HepG2 (cell line): ENCODE results near the gene SLC39A8. TPM values are rescaled to one million over a fixed set of nuclear protein-coding genes. Genes with fewer than 3 reads are reported as not detected.

ENCODE experiments used
- ATAC-seq: fragments of 200-7000 bp; cut with Tn5 transposase; 3 replicates; pipeline ENCODE4 v1.9.1; 2020; ENCODE audit warnings: mild to moderate bottlenecking, moderate library complexity
- BruUV-seq: library from RNA; stranded (reverse); fragments of 400-500 nt; replicated peaks from 2 replicates; lab custom pipeline; 2021; lab: Mats Ljungman, UMichigan
- CTCF ChIA-PET: fragments of 300-600 bp; formaldehyde crosslinking; extraction: SDS; loops from one replicate; lab custom pipeline; 2021; ENCODE audit warnings: low total read pairs, inconsistent platforms, low intra/inter-chr PET ratio; lab: Yijun Ruan, JAX
- POLR2A ChIA-PET: fragments of 350-600 bp; sonication (Branson Sonifier 250); formaldehyde crosslinking; loops from one replicate; lab custom pipeline; 2020; ENCODE audit warnings: antibody characterized with exemption, inconsistent platforms; lab: Yijun Ruan, JAX
- DNase-seq: peaks from one replicate; pipeline ENCODE4 v3.0.0-alpha.2; 2015; ENCODE audit warnings: low spot score
- FAIRE-seq: peaks from 3 replicates; lab custom pipeline; 2011; peaks lifted over from hg19 to GRCh38; lab: Jason Lieb, UNC
- H2AFZ ChIP-seq: one replicate; pipeline ENCODE4 v1.6.1; 2011; ENCODE audit warnings: low read length, inconsistent platforms
- H3K27ac ChIP-seq: fragments of 300-600 bp; 3 replicates; pipeline ENCODE4 v1.8.0; 2011; ENCODE audit warnings: mixed run types, mild to moderate bottlenecking, mixed read lengths, low read length, inconsistent platforms; ENCODE audit not compliant: insufficient read depth; ENCODE audit errors: extremely low read length
- H3K27me3 ChIP-seq, 2 experiments: fragments of 200-600 bp in 1 of 2; 2 replicates in 1 of 2; 3 replicates in 1 of 2; pipeline versions ENCODE4 v1.6.0 to v1.8.0; 2011; ENCODE audit warnings: low read length in 2 of 2, mild to moderate bottlenecking in 2 of 2, moderate library complexity in 2 of 2, inconsistent platforms in 1 of 2; ENCODE audit not compliant: insufficient read depth in 2 of 2, control insufficient read depth in 1 of 2
- H3K36me3 ChIP-seq, 2 experiments: fragments of 200-600 bp in 1 of 2; replicated peaks in 1 of 2; 2 replicates in 1 of 2; 3 replicates in 1 of 2; pipeline versions ENCODE4 v1.5.1 to v1.8.0; 2011; ENCODE audit warnings: low read length in 2 of 2, inconsistent platforms in 1 of 2; ENCODE audit not compliant: insufficient read depth in 2 of 2, control insufficient read depth in 1 of 2
- H3K4me1 ChIP-seq: 2 replicates; pipeline ENCODE4 v1.5.1; 2012; ENCODE audit warnings: low read length, inconsistent platforms; ENCODE audit not compliant: insufficient read depth
- H3K4me2 ChIP-seq: 2 replicates; pipeline ENCODE4 v1.6.0; 2011; ENCODE audit warnings: low read depth, low read length, inconsistent platforms
- H3K4me3 ChIP-seq, 3 experiments: fragments of 200-600 bp in 1 of 3; sonication (generic), shearing (Covaris generic) in 1 of 3; replicated peaks in 1 of 3; 2 replicates each; pipeline ENCODE4 v1.5.1; 2011 to 2016; ENCODE audit warnings: low read length in 3 of 3, inconsistent platforms in 2 of 3, low read depth in 2 of 3, mild to moderate bottlenecking in 2 of 3, control low read depth in 1 of 3, mixed read lengths in 1 of 3; ENCODE audit not compliant: insufficient read depth in 1 of 3
- H3K79me2 ChIP-seq: one replicate; pipeline ENCODE4 v1.6.1; 2011; ENCODE audit warnings: low read length, inconsistent platforms; ENCODE audit not compliant: insufficient read depth
- H3K9ac ChIP-seq: 2 replicates; pipeline ENCODE4 v1.6.0; 2011; ENCODE audit warnings: mild to moderate bottlenecking, low read depth, low read length, inconsistent platforms; ENCODE audit not compliant: insufficient read depth
- H3K9me3 ChIP-seq: 2 replicates; pipeline ENCODE4 v1.5.1; 2012; ENCODE audit warnings: mild to moderate bottlenecking, low read length
- H4K20me1 ChIP-seq: 2 replicates; pipeline ENCODE4 v1.6.0; 2011; ENCODE audit warnings: inconsistent platforms, mild to moderate bottlenecking, low read length, moderate library complexity; ENCODE audit not compliant: insufficient read depth
- AKAP8 ChIP-seq: sonication (generic); formaldehyde crosslinking; IDR thresholded peaks from 2 replicates; pipeline ENCODE4 v1.5.1; 2020; ENCODE audit warnings: mild to moderate bottlenecking, missing genetic modification reagents
- BORCS8-MEF2B ChIP-seq: sonication (generic); formaldehyde crosslinking; IDR thresholded peaks from 2 replicates; pipeline ENCODE4 v1.8.0; 2022; ENCODE audit warnings: mild to moderate bottlenecking, missing genetic modification reagents
- KLF11 ChIP-seq: IDR thresholded peaks from 2 replicates; pipeline ENCODE4 v1.6.1; 2016; ENCODE audit warnings: missing compliant biosample characterization
- MAFF ChIP-seq: IDR thresholded peaks from 2 replicates; pipeline ENCODE4 v1.6.1; 2011; ENCODE audit warnings: low read depth, low read length, improper control_type of control experiment
- MATR3 ChIP-seq: sonication (generic); formaldehyde crosslinking; IDR thresholded peaks from 2 replicates; pipeline ENCODE4 v1.4.0; 2020; ENCODE audit warnings: missing genetic modification reagents
- NFE2 ChIP-seq: sonication (generic); formaldehyde crosslinking; IDR thresholded peaks from 2 replicates; pipeline ENCODE4 v1.4.0; 2020; ENCODE audit warnings: missing genetic modification reagents
- RBM39 ChIP-seq: fragments of 200-400 bp; formaldehyde crosslinking; IDR thresholded peaks from one replicate; pipeline ENCODE4 v1.6.1; 2018; ENCODE audit warnings: antibody characterized with exemption, mild to moderate bottlenecking, low read depth, low read length; ENCODE audit not compliant: poor library complexity, severe bottlenecking
- SALL2 ChIP-seq: sonication (generic); formaldehyde crosslinking; IDR thresholded peaks from 2 replicates; pipeline ENCODE4 v1.8.1; 2023; ENCODE audit warnings: mild to moderate bottlenecking, missing genetic modification reagents, inconsistent platforms
- SMC3 ChIP-seq: IDR thresholded peaks from 2 replicates; pipeline ENCODE4 v1.6.1; 2011; ENCODE audit warnings: low read length, improper control_type of control experiment
- SP5 ChIP-seq: IDR thresholded peaks from 2 replicates; pipeline ENCODE4 v1.6.1; 2016; ENCODE audit warnings: low read depth, borderline replicate concordance
- SRSF9 ChIP-seq: fragments of 200-400 bp; formaldehyde crosslinking; IDR thresholded peaks from 2 replicates; pipeline ENCODE4 v1.6.1; 2018; ENCODE audit warnings: borderline replicate concordance, mild to moderate bottlenecking, low read depth, low read length; ENCODE audit not compliant: insufficient read depth, poor library complexity, severe bottlenecking
- STAG1 ChIP-seq: sonication (generic); formaldehyde crosslinking; IDR thresholded peaks from 2 replicates; pipeline ENCODE4 v1.4.0; 2020; ENCODE audit warnings: missing genetic modification reagents
- ZBTB1 ChIP-seq: sonication (generic); formaldehyde crosslinking; IDR thresholded peaks from 2 replicates; pipeline ENCODE4 v1.4.0; 2020; ENCODE audit warnings: missing genetic modification reagents, borderline replicate concordance
- ZFP82 ChIP-seq: sonication (generic); formaldehyde crosslinking; IDR thresholded peaks from 2 replicates; pipeline ENCODE4 v1.5.1; 2020; ENCODE audit warnings: mild to moderate bottlenecking, missing genetic modification reagents, borderline replicate concordance
- WGBS: methylation state at CpG from one replicate; pipeline ENCODE4 v1.1.6; 2017; ENCODE audit warnings: low lambda C conversion rate; 5-methylcytosine and 5-hydroxymethylcytosine counted together
- in situ Hi-C: cut with HindIII; loops from 2 replicates; pipeline ENCODE4 v1.10.0; 2017; ENCODE audit warnings: low pct_unique_long_range_greater_than_20kb; ENCODE audit not compliant: extremely low pct_ligation_motif_present
- intact Hi-C: fragments of 100-400 bp; cut with micrococcal nuclease; formaldehyde crosslinking; loops from one replicate; pipeline ENCODE4 v1.10.0; 2022; ENCODE audit not compliant: unreplicated experiment
- polyA plus RNA-seq, 8 experiments: library from polyadenylated mRNA; depleted of rRNA in 3 of 8; stranded (reverse) in 7 of 8; unstranded in 1 of 8; fragments of >200 nt; fragmentation: Illumina TruSeq in 4 of 8; extraction: Trizol in 4 of 8; gene quantifications; 2 replicates each; pipeline versions ENCODE4 v1.2.1 to v1.2.3, GENCODE V29; 2011 to 2016; ENCODE audit warnings: low read depth in 4 of 8, missing spikeins in 1 of 8, mixed read lengths in 1 of 8; ENCODE audit not compliant: insufficient read depth in 1 of 8
- total RNA-seq, 5 experiments: library from RNA; depleted of rRNA; stranded (reverse); fragments of >200 nt; fragmentation: Illumina TruSeq; extraction: Trizol; gene quantifications; 2 replicates each; pipeline ENCODE4 v1.2.3, GENCODE V29; 2016; ENCODE audit warnings: low read depth in 1 of 5
- TF ChIP-seq, protein P1 (sequence below): sonication (generic); formaldehyde crosslinking; IDR thresholded peaks from 2 replicates; pipeline ENCODE4 v1.5.0; 2020; ENCODE audit warnings: mild to moderate bottlenecking, missing genetic modification reagents, moderate library complexity
- TF ChIP-seq, protein P2 (sequence below): sonication (generic); formaldehyde crosslinking; IDR thresholded peaks from 2 replicates; pipeline ENCODE4 v1.8.1; 2023; ENCODE audit warnings: mild to moderate bottlenecking, missing genetic modification reagents

Gene SLC39A8
- total and polyA plus RNA-seq, 2 of the 13 experiments (the other 11 are each of a cell fraction or from before 2014, with no cell fraction given) = 0.22 to 0.38 TPM

DNA sequence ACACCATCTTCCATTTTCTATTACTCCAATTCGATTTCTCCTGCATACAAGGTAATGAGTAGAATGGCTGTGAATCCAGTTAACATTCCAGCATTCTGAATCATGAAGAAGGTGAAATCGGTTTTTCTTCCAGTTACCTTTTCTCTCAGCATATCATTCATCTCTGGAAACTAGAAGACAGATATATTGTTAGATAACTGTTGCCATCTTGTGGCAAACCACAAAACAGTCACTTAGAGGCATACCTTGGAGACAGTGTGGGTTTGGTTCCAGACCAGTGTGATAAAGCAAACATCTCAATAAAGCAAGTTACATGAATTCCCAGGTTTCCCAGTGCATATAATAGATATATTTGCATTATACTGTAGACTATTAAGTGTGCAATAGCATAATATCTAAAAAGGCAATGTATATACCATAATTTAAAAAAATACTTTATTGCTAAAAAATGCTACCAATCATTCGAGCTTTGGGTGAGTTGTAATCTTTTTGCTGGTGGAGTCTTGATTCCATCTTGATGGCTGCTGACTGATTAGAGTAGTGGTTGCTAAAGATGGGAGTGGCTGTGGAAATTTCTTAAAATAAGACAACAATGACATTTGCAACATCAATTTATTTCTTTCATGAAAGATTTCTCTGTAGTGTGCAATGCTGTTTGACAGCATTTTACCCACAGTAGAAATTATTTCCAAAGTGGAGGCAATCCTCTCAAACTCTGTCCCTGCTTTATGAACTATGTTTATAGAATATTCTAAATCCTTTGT is 82.1 kb downstream of the SLC39A8 start:
- H3K9ac ChIP-seq = no peak overlapping the region
- DNase-seq = peak; percentile 41
- no peaks in the 10 kb centered on the region for H4K20me1 ChIP-seq
- H3K4me1 ChIP-seq = no peaks in the 10 kb centered on the region
- ChIA-PET POLR2A (no interaction called here), CTCF (interaction anchor here (1.0 kb wide), 1 partner anchor 1891 kb away, joined by 3 read pairs; no protein-coding TSS in a partner anchor)
- in situ Hi-C loops (no loop called here), intact Hi-C loops (loop anchor here (5.0 kb wide), 1 partner anchor 1891 kb away; no protein-coding TSS in a partner anchor)
- H3K27me3 ChIP-seq = no peaks in the 10 kb centered on the region; a peak in 1 of 5 replicates
- TF ChIP-seq, protein P1, sequence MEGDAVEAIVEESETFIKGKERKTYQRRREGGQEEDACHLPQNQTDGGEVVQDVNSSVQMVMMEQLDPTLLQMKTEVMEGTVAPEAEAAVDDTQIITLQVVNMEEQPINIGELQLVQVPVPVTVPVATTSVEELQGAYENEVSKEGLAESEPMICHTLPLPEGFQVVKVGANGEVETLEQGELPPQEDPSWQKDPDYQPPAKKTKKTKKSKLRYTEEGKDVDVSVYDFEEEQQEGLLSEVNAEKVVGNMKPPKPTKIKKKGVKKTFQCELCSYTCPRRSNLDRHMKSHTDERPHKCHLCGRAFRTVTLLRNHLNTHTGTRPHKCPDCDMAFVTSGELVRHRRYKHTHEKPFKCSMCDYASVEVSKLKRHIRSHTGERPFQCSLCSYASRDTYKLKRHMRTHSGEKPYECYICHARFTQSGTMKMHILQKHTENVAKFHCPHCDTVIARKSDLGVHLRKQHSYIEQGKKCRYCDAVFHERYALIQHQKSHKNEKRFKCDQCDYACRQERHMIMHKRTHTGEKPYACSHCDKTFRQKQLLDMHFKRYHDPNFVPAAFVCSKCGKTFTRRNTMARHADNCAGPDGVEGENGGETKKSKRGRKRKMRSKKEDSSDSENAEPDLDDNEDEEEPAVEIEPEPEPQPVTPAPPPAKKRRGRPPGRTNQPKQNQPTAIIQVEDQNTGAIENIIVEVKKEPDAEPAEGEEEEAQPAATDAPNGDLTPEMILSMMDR = peak; percentile 66
- TF ChIP-seq MAFF (no peak), SMC3 (peak; percentile 47; the same call in 1 of the 2 replicates), STAG1 (CRISPR knock-in tag) (peak; percentile 73)
- no TSS peak for BruUV-seq
- H3K79me2 ChIP-seq = no peaks in the 10 kb centered on the region
- no peaks in the 10 kb centered on the region for H3K36me3 ChIP-seq
- peak; percentile 87 for ATAC-seq
- H3K4me2 ChIP-seq = no peak overlapping the region
- 16% methylated on average over 3 of the region's 3 CpGs for WGBS
- H3K4me3 ChIP-seq = no peak overlapping the region
- no peak overlapping the region for H2AFZ ChIP-seq
- no peaks in the 10 kb centered on the region for H3K9me3 ChIP-seq
- FAIRE-seq = peak; percentile 83
- H3K27ac ChIP-seq = no peak overlapping the region

DNA sequence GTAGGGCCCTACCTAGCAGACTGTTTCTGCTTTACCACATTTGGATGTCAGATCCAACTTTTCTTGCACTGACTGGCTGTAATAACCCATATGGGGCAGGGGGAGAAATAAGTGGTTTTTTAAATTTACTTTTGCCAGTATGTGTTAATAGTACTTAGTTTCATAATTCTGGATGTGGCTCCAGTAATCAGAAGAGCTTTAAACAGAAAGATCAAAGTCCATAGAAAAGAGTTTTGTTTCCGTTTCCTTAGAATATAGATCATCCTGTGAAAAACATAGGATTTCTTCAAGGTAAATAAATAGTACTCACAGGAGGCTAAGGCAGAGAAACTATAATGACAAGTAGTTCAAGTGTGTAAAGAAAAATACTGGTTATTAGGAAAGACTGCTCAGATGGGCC is 85.6 kb downstream of the SLC39A8 start:
- Histone ChIP-seq H3K27me3 (no peaks in the 10 kb centered on the region), H3K4me3 (no peak overlapping the region), H3K4me2 (no peak overlapping the region), H3K9me3 (no peaks in the 10 kb centered on the region), H2AFZ (no peak overlapping the region), H3K36me3 (no peaks in the 10 kb centered on the region), H3K4me1 (no peaks in the 10 kb centered on the region), H4K20me1 (no peaks in the 10 kb centered on the region), H3K27ac (no peak overlapping the region), H3K9ac (no peak overlapping the region), H3K79me2 (no peaks in the 10 kb centered on the region)
- ChIA-PET POLR2A (no interaction called here), CTCF (no interaction called here)
- in situ Hi-C loops = no loop called here
- 8% methylated on average over 1 of the region's 1 CpG for WGBS
- intact Hi-C loops = loop anchor here (5.0 kb wide), 1 partner anchor 1887 kb away; no protein-coding TSS in a partner anchor
- ATAC-seq (no peak), DNase-seq (no peak), FAIRE-seq (no peak)
- BruUV-seq = no TSS peak
- TF ChIP-seq, protein P2, sequence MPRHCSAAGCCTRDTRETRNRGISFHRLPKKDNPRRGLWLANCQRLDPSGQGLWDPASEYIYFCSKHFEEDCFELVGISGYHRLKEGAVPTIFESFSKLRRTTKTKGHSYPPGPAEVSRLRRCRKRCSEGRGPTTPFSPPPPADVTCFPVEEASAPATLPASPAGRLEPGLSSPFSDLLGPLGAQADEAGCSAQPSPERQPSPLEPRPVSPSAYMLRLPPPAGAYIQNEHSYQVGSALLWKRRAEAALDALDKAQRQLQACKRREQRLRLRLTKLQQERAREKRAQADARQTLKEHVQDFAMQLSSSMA (CRISPR knock-in tag) = no peak
- TF ChIP-seq SP5 (CRISPR knock-in tag) = no peak
- no peak for TF ChIP-seq ZBTB1 (CRISPR knock-in tag)
- no peak for TF ChIP-seq SRSF9
- TF ChIP-seq MATR3 (CRISPR knock-in tag) = no peak
- no peak for TF ChIP-seq ZFP82 (CRISPR knock-in tag)
- no peak for TF ChIP-seq SALL2 (CRISPR knock-in tag)
- no peak for TF ChIP-seq BORCS8-MEF2B
- TF ChIP-seq NFE2 (CRISPR knock-in tag) = no peak
- TF ChIP-seq AKAP8 (CRISPR knock-in tag) = no peak
- no peak for TF ChIP-seq RBM39
- TF ChIP-seq KLF11 (CRISPR knock-in tag) = no peak
